CD1c-positive myeloid dendritic cell (primary cell): Measurements from ENCODE around the gene TBC1D1.

Experiments
- DNase-seq: peaks from one replicate; pipeline ENCODE4 v3.0.0-alpha.2; 2016; ENCODE audit errors: extremely low spot score

TBC1D1 gene

DNA sequence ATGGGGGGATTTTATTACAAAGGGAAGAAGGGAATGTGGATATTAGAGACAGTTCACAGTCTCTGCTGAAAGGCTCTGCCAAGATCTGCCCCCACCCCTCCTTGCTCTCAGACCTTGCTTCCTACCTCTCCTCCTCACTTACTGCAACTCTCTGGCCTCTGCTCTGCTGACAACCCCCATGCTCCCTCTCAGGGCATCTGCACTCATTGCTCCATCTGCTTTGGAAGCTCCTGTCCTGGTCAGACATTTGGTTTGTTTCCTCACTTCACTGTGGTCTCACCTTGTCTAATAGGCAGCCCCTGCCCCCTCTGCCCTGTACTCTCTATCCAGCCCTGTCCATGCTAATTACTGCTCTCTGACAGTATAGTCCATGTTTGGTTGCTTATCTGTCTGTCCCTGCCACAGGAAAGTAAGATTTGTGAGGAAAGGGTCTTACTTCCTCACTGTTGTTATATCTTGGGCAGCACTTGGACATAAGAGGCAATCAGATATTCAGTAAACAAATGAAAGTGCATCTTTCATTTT, 258.6 kb downstream of the TBC1D1 start:
- no peak for DNase-seq

DNA sequence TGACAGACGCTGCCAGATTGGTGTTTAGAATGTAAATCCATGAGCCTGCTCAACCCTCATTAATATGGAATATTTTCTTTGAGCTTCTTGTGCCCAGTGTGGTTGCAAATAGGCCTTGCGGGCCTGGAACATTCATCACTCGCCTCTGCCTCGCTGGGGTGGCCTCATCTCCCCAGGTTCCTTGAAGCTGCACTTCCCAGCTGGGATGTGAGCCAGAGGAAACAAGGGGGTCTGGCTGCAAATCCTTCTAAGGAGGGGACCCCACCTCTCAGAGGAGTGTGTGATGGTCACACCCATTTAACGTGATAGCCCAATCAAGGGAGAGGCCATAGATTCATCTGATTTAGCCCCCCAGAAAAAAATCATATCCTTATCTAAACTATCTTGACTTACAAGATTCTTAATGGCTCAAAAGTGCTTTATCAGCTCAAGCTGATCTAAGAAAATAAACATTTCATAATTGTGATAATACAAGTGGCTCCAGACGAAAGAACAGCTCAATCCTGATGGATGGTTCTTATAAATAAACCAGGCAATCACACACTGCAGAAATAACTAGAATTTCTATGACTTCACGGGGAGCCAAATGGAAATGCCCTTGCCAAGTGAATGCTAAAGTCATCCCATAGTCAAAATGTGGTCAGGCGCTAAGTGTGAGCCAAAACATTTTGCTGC, 259.2 kb downstream of the TBC1D1 start:
- no peak for DNase-seq

DNA sequence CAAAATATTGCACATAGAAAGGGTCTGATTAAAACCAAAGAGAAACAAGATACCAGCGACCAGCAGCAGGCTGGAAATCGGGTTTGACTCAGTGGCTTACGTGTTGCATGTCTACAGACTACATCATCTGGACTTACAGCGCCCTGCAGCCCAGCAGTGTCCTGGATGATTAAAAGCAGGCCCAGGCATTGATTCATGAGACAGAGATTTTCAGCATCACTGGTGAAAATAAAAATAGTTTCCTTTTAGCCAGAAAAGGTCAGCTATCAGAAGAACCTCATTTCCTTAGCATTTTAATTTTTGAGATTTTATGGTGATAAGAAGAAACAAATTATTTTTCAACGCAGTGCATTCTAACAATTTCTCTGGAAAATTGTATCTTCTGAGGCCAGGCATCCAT, 259.9 kb downstream of the TBC1D1 start:
- DNase-seq = no peak

DNA sequence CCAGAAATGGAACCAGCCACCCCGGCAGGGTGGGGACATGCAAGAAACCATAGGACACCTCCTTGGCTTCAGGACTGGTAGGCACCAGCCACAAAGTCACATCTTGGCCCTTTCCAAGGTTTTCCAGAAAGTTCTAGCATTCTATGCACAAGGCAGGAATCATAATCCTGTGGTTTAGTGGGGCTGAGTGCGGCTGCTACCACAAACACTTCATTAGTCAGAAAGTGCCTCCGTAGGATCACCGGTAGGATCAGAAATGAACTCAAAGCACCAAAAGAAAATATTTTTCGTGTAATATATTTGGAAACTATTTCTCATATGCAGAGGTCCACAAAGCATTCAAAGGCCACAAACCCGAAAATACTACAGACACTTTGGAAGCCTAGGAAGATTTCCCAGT, 261.0 kb downstream of the TBC1D1 start:
- no peak for DNase-seq

GRCh38 chr4:38152305-38152704, 261.4 kb downstream of the TBC1D1 start:
- DNase-seq = no peak

DNA sequence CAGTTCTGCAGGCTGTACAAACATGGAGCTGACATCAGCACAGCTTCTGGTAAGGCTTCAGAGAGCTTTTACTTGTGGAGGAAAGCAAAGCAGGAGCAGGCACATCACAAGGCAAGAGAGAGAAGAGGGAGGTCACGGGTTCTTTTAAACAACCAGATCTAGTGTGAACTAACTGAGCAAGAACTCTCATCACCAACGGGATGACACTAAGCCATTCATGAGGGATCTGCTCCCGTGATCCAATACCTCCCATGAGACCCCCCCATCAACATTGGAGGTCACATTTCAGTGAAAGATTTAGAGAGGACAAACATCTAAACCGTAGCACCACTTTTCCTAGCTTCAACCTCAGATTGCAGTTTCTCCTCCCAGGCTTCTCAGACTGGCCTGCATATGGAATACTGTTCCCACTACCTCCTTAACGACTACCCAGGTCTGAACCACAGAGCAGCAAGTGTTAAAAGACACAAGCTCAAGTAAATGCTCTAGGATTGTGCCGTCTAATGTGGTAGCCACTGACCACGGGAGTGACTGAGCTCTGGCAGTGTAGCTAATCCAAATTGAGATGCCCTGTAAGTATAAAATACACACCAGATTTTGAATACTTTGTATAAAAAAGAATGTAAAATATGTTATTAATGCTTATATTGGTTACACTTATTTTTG, 262.0 kb downstream of the TBC1D1 start:
- DNase-seq = no peak

GRCh38 chr4:38153387-38153760, 262.5 kb downstream of the TBC1D1 start:
- no peak for DNase-seq

DNA sequence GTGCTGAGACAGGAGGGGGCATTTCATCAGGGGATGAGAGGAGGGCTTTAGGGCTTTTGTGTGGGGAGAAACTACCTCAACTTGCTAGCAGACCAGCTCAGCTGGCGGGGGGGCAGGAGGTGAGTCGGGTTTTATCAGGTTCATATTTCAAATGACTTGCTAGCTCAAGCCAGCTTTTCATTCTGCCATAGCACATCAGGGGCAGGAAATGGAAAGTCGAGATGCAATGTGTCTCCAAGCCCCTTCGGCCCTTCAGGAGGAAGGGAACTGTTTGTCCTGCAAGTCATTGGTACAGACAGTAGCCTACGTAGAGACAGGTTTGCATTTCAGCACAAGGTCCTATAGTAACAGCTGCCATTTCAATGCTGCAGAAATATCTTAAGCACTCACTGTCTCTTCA, 263.4 kb downstream of the TBC1D1 start:
- no peak for DNase-seq

DNA sequence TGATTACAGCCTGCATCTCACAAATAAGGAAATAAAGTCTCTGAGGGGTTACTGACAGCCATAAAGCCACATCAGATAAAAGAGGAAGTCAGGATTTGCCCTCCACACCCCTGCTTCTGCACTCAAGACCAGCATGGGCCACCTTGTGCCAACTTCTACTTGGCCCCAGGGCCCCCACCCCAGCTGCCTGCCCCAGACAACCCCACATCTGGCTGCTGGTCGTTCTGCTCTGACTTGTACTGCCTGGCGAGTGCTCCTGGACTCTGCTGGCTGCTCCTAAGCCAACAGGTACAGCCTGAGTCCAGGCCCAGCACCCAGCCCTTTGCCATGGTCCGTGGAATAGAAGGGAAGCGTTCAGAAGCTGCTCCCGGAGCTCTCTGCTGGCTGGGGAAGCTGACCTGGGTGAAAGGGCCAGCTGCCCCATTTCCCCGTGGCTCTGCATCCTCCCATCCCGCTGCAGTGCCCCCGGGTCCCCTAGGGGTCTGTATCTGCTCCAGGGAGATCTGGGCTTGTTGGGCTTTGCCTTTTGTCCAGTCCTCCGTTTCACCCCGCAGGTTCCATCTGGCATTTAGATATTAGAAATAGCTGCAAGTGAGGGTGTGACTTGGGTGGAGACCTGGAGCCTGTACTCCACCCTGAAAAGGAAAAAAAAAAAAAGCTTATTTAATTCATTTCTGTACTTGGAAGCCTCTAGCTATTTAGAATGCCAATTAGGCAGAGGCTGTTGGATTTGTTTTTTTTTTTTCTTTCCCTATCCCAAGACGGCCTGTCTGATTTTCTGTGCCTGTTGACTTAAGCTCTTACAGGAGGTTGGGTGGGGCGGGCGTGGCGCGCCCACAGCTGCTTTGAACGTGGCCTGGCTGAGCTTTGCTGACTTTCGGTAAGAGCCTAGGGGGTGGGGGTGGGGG, 264.1 kb downstream of the TBC1D1 start:
- peak; percentile 42 for DNase-seq

DNA sequence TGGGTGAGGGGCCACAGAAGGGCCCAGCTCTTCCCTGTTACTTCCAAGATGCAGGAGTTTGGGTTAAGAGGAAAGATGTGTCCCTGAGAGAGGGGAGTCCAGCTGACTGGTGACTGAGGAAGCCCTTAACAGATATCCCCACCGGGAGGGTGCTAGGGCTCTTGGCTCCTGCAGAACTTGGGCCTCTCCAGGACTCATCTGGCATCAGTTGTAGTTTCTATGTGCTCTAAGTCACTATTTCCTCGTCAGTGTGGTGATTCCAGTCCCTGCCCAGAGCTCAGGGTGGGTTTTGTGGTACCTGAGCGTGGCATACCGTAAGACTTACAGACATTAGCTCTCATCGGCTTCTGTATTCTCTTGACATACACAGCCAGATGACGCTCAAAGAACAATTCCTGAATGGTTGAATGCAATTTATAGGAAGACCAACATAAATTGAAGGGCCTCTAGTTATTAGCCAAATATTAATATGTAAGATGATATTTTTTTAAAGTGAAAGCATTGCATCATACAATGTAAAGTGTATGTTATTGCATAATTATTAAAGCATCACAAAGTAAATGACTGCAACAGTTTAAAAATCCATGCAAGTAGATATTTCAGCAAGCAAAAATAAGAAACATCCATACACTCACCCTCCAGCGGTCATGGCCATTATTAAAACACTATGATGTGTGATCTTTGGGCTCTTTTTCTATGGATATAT, 264.9 kb downstream of the TBC1D1 start:
- DNase-seq = no peak

DNA sequence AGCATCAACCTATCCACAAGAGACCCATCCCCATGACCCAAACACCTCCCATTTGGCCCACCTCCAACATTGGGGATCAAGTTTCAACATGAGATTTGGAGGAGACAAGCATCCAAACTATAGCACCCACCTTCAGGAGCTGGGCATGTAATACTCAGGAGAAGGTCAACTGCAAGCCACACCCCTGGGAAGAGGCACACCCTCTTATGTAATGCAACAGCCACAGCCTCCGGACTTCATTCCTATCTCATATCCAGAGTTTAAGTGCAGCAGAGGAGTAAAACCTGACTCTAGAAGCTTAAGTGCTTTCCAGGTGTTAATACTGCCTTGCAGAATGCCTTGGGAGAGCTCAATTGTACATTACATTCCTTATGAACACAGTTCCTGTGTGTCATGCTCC, 266.7 kb downstream of the TBC1D1 start:
- no peak for DNase-seq

DNA sequence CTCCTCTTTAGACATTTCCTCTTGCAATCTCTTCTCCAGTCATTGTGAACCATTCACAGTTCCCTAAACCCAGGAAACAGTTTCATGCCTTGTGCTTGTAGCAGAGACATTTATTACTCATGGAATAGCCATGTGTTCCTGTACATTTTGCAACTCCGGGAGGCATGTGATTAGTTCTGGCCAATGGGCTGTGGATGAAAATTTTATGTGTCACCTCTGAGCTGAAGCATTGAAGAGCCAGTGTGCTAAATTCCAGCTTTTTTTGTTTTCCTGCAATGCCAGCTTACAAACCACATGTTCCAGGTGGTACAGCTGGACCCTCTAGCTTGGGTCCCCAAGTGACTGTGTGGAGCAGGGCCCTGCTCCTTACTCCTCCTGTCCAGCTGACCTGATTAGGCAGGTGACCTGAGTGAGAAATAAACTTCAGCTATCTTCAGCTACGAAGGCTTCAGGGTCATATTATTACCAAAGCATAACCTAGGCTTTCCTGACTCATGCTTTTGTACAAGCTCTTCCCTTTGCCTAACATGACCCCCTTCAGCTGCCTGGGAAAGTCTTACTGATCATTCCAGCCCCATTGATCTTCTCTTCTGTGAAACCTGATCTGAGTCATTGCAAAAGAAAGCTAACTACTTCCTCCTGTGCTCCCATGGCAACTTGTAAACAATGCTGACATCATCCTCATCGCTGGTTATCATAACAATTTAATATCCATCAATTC, 269.8 kb downstream of the TBC1D1 start:
- DNase-seq = peak; percentile 94

DNA sequence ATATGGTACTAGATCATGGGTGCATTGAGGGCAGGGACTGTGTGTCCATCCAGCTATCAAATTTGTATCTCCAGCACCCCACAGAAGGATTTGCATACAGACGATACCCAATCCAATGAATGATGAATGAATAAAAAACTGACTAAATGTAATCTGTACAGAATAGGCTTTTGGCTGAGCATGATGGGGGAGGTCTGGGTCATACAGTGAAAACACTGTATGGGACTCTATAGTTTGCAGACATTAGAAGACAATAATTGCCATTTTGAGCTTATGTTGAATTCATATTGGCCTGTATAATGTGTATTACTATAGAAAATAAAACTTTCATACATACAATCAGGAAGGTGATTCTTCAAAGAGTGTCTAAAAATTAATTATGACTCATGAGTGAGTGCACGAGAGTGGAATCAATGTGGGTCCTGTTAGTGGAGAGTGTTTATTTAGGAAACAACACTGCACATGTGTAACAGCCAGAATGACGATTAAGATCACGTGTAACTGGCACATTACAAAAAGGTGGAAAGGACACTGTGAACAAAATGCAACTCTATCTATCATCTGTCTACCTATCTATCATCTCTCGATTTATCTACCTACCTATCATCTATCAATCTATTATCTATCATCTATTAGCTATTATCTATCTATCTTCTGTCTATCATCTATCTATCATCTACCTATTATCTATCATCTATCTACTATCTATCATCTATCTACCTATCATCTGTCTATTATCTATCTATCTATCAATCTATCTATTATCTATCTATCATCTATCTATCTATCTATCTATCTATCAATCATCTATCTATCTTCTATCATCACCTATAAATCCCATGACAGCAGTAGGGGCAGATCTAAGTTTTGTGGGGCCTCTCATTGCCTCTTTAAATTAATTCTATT, 270.6 kb downstream of the TBC1D1 start:
- peak; percentile 41 for DNase-seq

- DNase-seq = no peak
These were observed 271.4 kb downstream of the TBC1D1 start for GRCh38 chr4:38162240-38162784.

DNA sequence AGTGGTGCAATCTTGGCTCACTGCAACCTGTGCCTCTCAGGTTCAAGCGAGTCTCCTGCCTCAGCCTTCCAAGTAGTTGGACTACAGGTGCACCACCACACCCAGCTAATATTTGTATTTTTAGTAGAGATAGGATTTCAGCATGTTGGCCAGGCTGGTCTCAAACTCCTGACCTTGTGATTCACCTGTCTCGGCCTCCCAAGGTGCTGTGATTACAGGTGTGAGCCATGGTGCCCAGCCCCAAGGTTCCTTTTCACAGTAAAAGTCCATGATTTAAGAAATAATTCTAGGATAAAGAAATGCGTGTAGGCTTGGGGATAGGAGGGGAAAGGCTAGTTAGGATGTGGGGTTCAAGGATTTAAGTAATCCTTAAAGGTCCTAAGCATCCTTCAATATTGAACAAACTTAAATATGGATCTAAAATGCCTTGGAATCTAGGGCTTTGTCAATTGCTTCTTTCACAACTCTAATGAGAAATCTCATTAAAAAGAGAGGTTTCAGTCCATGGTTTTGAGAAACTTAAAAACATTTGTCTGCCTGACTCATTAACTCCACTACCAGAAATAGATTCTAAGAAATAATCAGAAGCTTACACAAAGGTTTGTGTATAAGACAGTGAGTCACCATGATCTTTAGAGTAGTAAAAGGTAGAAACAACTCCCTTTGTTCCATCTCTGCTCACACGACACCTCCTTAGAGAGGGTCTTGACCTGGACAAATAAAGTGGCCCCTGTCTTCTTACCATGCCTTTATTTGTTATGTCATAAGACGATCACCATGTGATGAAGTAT, 272.5 kb downstream of the TBC1D1 start:
- peak; percentile 20 for DNase-seq

- DNase-seq = no peak
These were observed 273.5 kb downstream of the TBC1D1 start for GRCh38 chr4:38164346-38164745.

- DNase-seq = peak; percentile 92
These were observed 275.2 kb downstream of the TBC1D1 start for GRCh38 chr4:38166082-38166481.

- no peak for DNase-seq
These were observed 275.9 kb downstream of the TBC1D1 start for GRCh38 chr4:38166768-38167167.

GRCh38 chr4:38167973-38168372, 277.1 kb downstream of the TBC1D1 start:
- no peak for DNase-seq
